Fibroblast of lung (primary cell): Measurements from ENCODE around the gene HAS3. TPM values are rescaled to one million over a fixed set of nuclear protein-coding genes. Genes with fewer than 3 reads are reported as not detected.

ENCODE experiments used
- DNase-seq, 2 donors: peaks; one replicate each; pipeline versions ENCODE4 v3.0.0 to v3.0.0-alpha.2; 2010; ENCODE audit warnings: low read depth in 2 of 2
- H2AFZ ChIP-seq: 2 replicates; pipeline ENCODE4 v1.5.1; 2012; ENCODE audit warnings: low read length, control low read depth, inconsistent platforms
- H3K27ac ChIP-seq: 2 replicates; pipeline ENCODE4 v1.5.1; 2011; ENCODE audit warnings: low read length, control low read depth; ENCODE audit not compliant: insufficient read depth
- H3K27me3 ChIP-seq: 2 replicates; pipeline ENCODE4 v1.5.1; 2011; ENCODE audit warnings: mild to moderate bottlenecking, low read length; ENCODE audit not compliant: control insufficient read depth, insufficient read depth
- H3K36me3 ChIP-seq: 2 replicates; pipeline ENCODE4 v1.5.1; 2011; ENCODE audit warnings: low read length; ENCODE audit not compliant: control insufficient read depth, insufficient read depth
- H3K4me1 ChIP-seq: 2 replicates; pipeline ENCODE4 v1.5.1; 2011; ENCODE audit warnings: low read length; ENCODE audit not compliant: control insufficient read depth, insufficient read depth; ENCODE audit errors: extremely low read depth
- H3K4me2 ChIP-seq: 2 replicates; pipeline ENCODE4 v1.5.1; 2011; ENCODE audit warnings: low read length, control low read depth; ENCODE audit not compliant: insufficient read depth; ENCODE audit errors: extremely low read depth
- H3K4me3 ChIP-seq, 4 experiments: fragments of 200-600 bp in 1 of 4; sonication (generic) in 1 of 4; replicated peaks in 1 of 4; 2 replicates each; pipeline ENCODE4 v1.5.1; 2011 to 2016; ENCODE audit warnings: low read length in 4 of 4, low read depth in 3 of 4, mild to moderate bottlenecking in 3 of 4, control low read depth in 2 of 4, inconsistent platforms in 1 of 4, mixed read lengths in 1 of 4; ENCODE audit not compliant: insufficient read depth in 1 of 4; ENCODE audit errors: control extremely low read depth in 1 of 4
- H3K79me2 ChIP-seq: 2 replicates; pipeline ENCODE4 v1.5.1; 2012; ENCODE audit warnings: mild to moderate bottlenecking, low read length, inconsistent platforms; ENCODE audit not compliant: control insufficient read depth, insufficient read depth
- H3K9ac ChIP-seq: 2 replicates; pipeline ENCODE4 v1.5.1; 2011; ENCODE audit warnings: mild to moderate bottlenecking, low read length, control low read depth; ENCODE audit not compliant: insufficient read depth
- H3K9me3 ChIP-seq: 2 replicates; pipeline ENCODE4 v1.5.1; 2012; ENCODE audit warnings: low read depth, low read length; ENCODE audit not compliant: control insufficient read depth, insufficient read depth
- H4K20me1 ChIP-seq: 2 replicates; pipeline ENCODE4 v1.5.1; 2011; ENCODE audit warnings: low read length; ENCODE audit not compliant: control insufficient read depth, insufficient read depth; ENCODE audit errors: extremely low read depth
- CTCF ChIP-seq, 2 donors: IDR thresholded peaks in 1 of 2; conservative IDR thresholded peaks in 1 of 2; 1 replicate in 1 of 2; 2 replicates in 1 of 2; pipeline ENCODE4 v1.5.1; 2011 to 2012; ENCODE audit warnings: low read length in 2 of 2, control low read depth in 1 of 2, inconsistent platforms in 1 of 2, low read depth in 1 of 2, mild to moderate bottlenecking in 1 of 2
- EZH2 ChIP-seq: IDR thresholded peaks from 2 replicates; pipeline ENCODE4 v1.5.1; 2012; ENCODE audit warnings: low read length, control low read depth, mild to moderate bottlenecking; ENCODE audit errors: missing control alignments
- polyA plus RNA-seq, 2 donors: library from polyadenylated mRNA; depleted of rRNA in 1 of 2; stranded (reverse) in 1 of 2; unstranded in 1 of 2; fragments of >200 nt; gene quantifications; 2 replicates each; pipeline ENCODE4 v1.2.1, GENCODE V29; 2011 to 2012; ENCODE audit warnings: missing spikeins in 1 of 2
- total RNA-seq: library from RNA; depleted of rRNA; stranded (reverse); fragments of >200 nt; gene quantifications from 2 replicates; pipeline ENCODE4 v1.2.1, GENCODE V29; 2014

HAS3 gene
- total and polyA plus RNA-seq, 2 donors (not counting 1 experiment from before 2014, with no cell fraction given), result 0.27 to 0.33 TPM

- Histone ChIP-seq H3K27me3 (no peaks in the 10 kb centered on the region), H3K27ac (no peak overlapping the region), H4K20me1 (no peaks in the 10 kb centered on the region), H2AFZ (no peak overlapping the region), H3K36me3 (no peaks in the 10 kb centered on the region), H3K9ac (no peak overlapping the region), H3K4me1 (no peaks in the 10 kb centered on the region), H3K9me3 (no peaks in the 10 kb centered on the region), H3K4me3 (no peak overlapping the region), H3K79me2 (no peaks in the 10 kb centered on the region), H3K4me2 (no peak overlapping the region)
- TF ChIP-seq CTCF (conservative IDR thresholded peaks at IDR 0.05 in 1 of 2, IDR thresholded peaks at IDR 0.05 in 1 of 2; ENCODE audit: low read depth in 1 of 2, low read length in 2 of 2) (no peak), EZH2 (no peak)
- peak in 1 of 2 donors; percentile 79 for DNase-seq
Measured at GRCh38 chr16:69084289-69084688, 21.2 kb upstream of the HAS3 start.

- H3K27me3 ChIP-seq, result no peaks in the 10 kb centered on the region
- H3K4me2 ChIP-seq, result no peak overlapping the region
- no peak overlapping the region for H3K27ac ChIP-seq
- H3K4me3 ChIP-seq, result no peak overlapping the region
- H3K36me3 ChIP-seq, result no peaks in the 10 kb centered on the region
- H2AFZ ChIP-seq, result no peak overlapping the region
- H3K79me2 ChIP-seq, result no peaks in the 10 kb centered on the region
- no peaks in the 10 kb centered on the region for H3K4me1 ChIP-seq
- no peak overlapping the region for H3K9ac ChIP-seq
- TF ChIP-seq EZH2 (no peak), CTCF (conservative IDR thresholded peaks at IDR 0.05 in 1 of 2, IDR thresholded peaks at IDR 0.05 in 1 of 2; ENCODE audit: low read depth in 1 of 2, low read length in 2 of 2) (no peak)
- H4K20me1 ChIP-seq, result no peaks in the 10 kb centered on the region
- no peak for DNase-seq
- H3K9me3 ChIP-seq, result no peaks in the 10 kb centered on the region
Measured at GRCh38 chr16:69085032-69085695, 20.3 kb upstream of the HAS3 start.

GRCh38 chr16:69087161-69087581 lies 18.3 kb upstream of the HAS3 start:
- H3K9me3 ChIP-seq, result no peaks in the 10 kb centered on the region
- no peaks in the 10 kb centered on the region for H3K27me3 ChIP-seq
- H2AFZ ChIP-seq, result no peak overlapping the region
- H3K4me1 ChIP-seq, result no peaks in the 10 kb centered on the region
- no peak overlapping the region for H3K27ac ChIP-seq
- H3K9ac ChIP-seq, result no peak overlapping the region
- H3K4me3 ChIP-seq, result no peak overlapping the region
- H3K79me2 ChIP-seq, result no peaks in the 10 kb centered on the region
- no peaks in the 10 kb centered on the region for H4K20me1 ChIP-seq
- no peak for TF ChIP-seq EZH2
- TF ChIP-seq CTCF (conservative IDR thresholded peaks at IDR 0.05 in 1 of 2, IDR thresholded peaks at IDR 0.05 in 1 of 2; ENCODE audit: low read depth in 1 of 2, low read length in 2 of 2), result no peak
- DNase-seq, result no peak
- no peak overlapping the region for H3K4me2 ChIP-seq
- H3K36me3 ChIP-seq, result no peaks in the 10 kb centered on the region
